GM23338 (cell line): Measurements from ENCODE around the gene OBSCN. TPM values are rescaled to one million over a fixed set of nuclear protein-coding genes. Genes with fewer than 3 reads are reported as not detected.

ENCODE experiments used
- ATAC-seq: fragments of 200-7000 bp; cut with Tn5 transposase; 3 replicates; pipeline ENCODE4 v1.9.1; 2020
- DNase-seq: peaks from one replicate; pipeline ENCODE4 v3.0.0-alpha.2; 2015; ENCODE audit warnings: low spot score
- H2AFZ ChIP-seq: fragments of 200-600 bp; sonication (generic); 2 replicates; pipeline ENCODE4 v1.8.0; 2016; ENCODE audit warnings: antibody characterized with exemption, mild to moderate bottlenecking, moderate library complexity
- H3F3A ChIP-seq: fragments of 200-600 bp; sonication (generic); replicated peaks from 2 replicates; pipeline ENCODE4 v1.8.0; 2017; ENCODE audit warnings: antibody characterized with exemption, mixed run types, low read depth
- H3K27ac ChIP-seq: fragments of 200-600 bp; sonication (generic); 2 replicates; pipeline ENCODE4 v1.6.1; 2016; ENCODE audit warnings: low read depth
- H3K27me3 ChIP-seq: fragments of 200-600 bp; sonication (generic); 2 replicates; pipeline ENCODE4 v1.8.0; 2016; ENCODE audit warnings: mild to moderate bottlenecking, mixed run types, moderate library complexity; ENCODE audit not compliant: insufficient read depth
- H3K36me3 ChIP-seq: fragments of 200-600 bp; sonication (generic); 2 replicates; pipeline ENCODE4 v1.8.0; 2016; ENCODE audit warnings: mild to moderate bottlenecking; ENCODE audit not compliant: insufficient read depth
- H3K4me1 ChIP-seq: fragments of 200-600 bp; sonication (generic); 2 replicates; pipeline ENCODE4 v1.8.0; 2016; ENCODE audit warnings: mild to moderate bottlenecking, moderate library complexity; ENCODE audit not compliant: insufficient read depth
- H3K4me2 ChIP-seq: fragments of 200-600 bp; sonication (generic); 2 replicates; pipeline ENCODE4 v1.7.1; 2017; ENCODE audit warnings: mixed run types
- H3K4me3 ChIP-seq: fragments of 200-600 bp; sonication (generic); 2 replicates; pipeline ENCODE4 v1.6.1; 2016; ENCODE audit warnings: mixed run types
- H3K79me2 ChIP-seq: fragments of 200-600 bp; sonication (generic); replicated peaks from 2 replicates; pipeline ENCODE4 v1.8.0; 2017; ENCODE audit warnings: mild to moderate bottlenecking; ENCODE audit not compliant: insufficient read depth
- H3K9me2 ChIP-seq: fragments of 200-600 bp; sonication (generic); 2 replicates; pipeline ENCODE4 v1.8.0; 2017; ENCODE audit not compliant: insufficient read depth
- H4K20me1 ChIP-seq: fragments of 200-600 bp; sonication (generic); replicated peaks from 2 replicates; pipeline ENCODE4 v1.8.0; 2017; ENCODE audit warnings: mild to moderate bottlenecking; ENCODE audit not compliant: insufficient read depth
- H3K27ac Mint-ChIP-seq: 2 replicates; pipeline ENCODE4 v1.8.0; 2020; ENCODE audit warnings: inconsistent platforms, mild to moderate bottlenecking, moderate library complexity, mixed read lengths
- H3K27me3 Mint-ChIP-seq: 3 replicates; pipeline ENCODE4 v1.8.0; 2022; ENCODE audit warnings: low read depth, mild to moderate bottlenecking, moderate library complexity, mixed read lengths, inconsistent platforms; ENCODE audit not compliant: insufficient read depth, poor library complexity
- H3K36me3 Mint-ChIP-seq: 3 replicates; pipeline ENCODE4 v1.8.0; 2021; ENCODE audit warnings: low read depth, mild to moderate bottlenecking, inconsistent platforms, moderate library complexity, mixed read lengths
- H3K4me1 Mint-ChIP-seq: 3 replicates; pipeline ENCODE4 v1.8.0; 2020; ENCODE audit warnings: mild to moderate bottlenecking, inconsistent platforms, mixed read lengths
- H3K4me3 Mint-ChIP-seq: 3 replicates; pipeline ENCODE4 v1.8.0; 2021; ENCODE audit warnings: moderate library complexity, mild to moderate bottlenecking, inconsistent platforms, mixed read lengths
- H3K9me3 Mint-ChIP-seq: 3 replicates; pipeline ENCODE4 v1.8.0; 2020; ENCODE audit warnings: moderate library complexity, mild to moderate bottlenecking, inconsistent platforms, mixed read lengths
- CREB1 ChIP-seq: fragments of 250-450 bp; sonication (Bioruptor Pico); IDR thresholded peaks from 2 replicates; pipeline ENCODE4 v1.5.0; 2020; ENCODE audit warnings: low read depth, mild to moderate bottlenecking, moderate library complexity
- EZH2 ChIP-seq: fragments of 200-600 bp; sonication (generic); IDR thresholded peaks from one replicate; pipeline ENCODE4 v1.8.0; 2017; ENCODE audit warnings: antibody characterized with exemption, mild to moderate bottlenecking, low read depth; ENCODE audit not compliant: unreplicated experiment
- EZH2phosphoT487 ChIP-seq: fragments of 200-600 bp; sonication (generic); IDR thresholded peaks from one replicate; pipeline ENCODE4 v1.8.1; 2018; ENCODE audit warnings: antibody characterized with exemption; ENCODE audit not compliant: unreplicated experiment
- JUNB ChIP-seq: IDR thresholded peaks from one replicate; pipeline ENCODE4 v1.6.1; 2016; ENCODE audit warnings: antibody characterized with exemption; ENCODE audit not compliant: unreplicated experiment
- NANOG ChIP-seq: IDR thresholded peaks from 2 replicates; pipeline ENCODE4 v1.6.1; 2016; ENCODE audit warnings: antibody characterized with exemption, borderline replicate concordance
- POLR2AphosphoS5 ChIP-seq: IDR thresholded peaks from 2 replicates; pipeline ENCODE4 v1.6.1; 2016; ENCODE audit warnings: antibody characterized with exemption, low read depth
- ZNF114 ChIP-seq: fragments of 250-450 bp; sonication (Bioruptor Pico); IDR thresholded peaks from 2 replicates; pipeline ENCODE4 v1.5.0; 2020; ENCODE audit warnings: mild to moderate bottlenecking, moderate library complexity
- ZNF331 ChIP-seq: fragments of 250-450 bp; sonication (Bioruptor Pico); IDR thresholded peaks from 2 replicates; pipeline ENCODE4 v1.5.0; 2020; ENCODE audit warnings: low read depth, mild to moderate bottlenecking, moderate library complexity
- polyA plus RNA-seq: library from polyadenylated mRNA; unstranded; fragments of >200 nt; fragmentation: Nextera tagmentation; extraction: Ambion mirVana; gene quantifications from 2 replicates; pipeline ENCODE4 v1.2.1, GENCODE V29; 2016
- total RNA-seq: library from RNA; depleted of rRNA; stranded (reverse); fragments of >200 nt; shearing (Covaris generic); gene quantifications from 2 replicates; pipeline ENCODE4 v1.2.3, GENCODE V29; 2014
- TF ChIP-seq, protein P1 (sequence below), 2 experiments: fragments of 200-600 bp in 1 of 2; sonication (generic) in 1 of 2; conservative IDR thresholded peaks; 2 replicates each; pipeline versions ENCODE4 v1.5.1 to v1.6.1; 2016 to 2017; ENCODE audit warnings: antibody characterized with exemption in 2 of 2, low read depth in 2 of 2, mild to moderate bottlenecking in 2 of 2, moderate library complexity in 1 of 2
- TF ChIP-seq, protein P2 (sequence below): IDR thresholded peaks from one replicate; pipeline ENCODE4 v1.6.1; 2018; ENCODE audit warnings: antibody characterized with exemption; ENCODE audit not compliant: unreplicated experiment

The OBSCN gene
- total and polyA plus RNA-seq, 2 experiments from 2014 or later = 8.4 to 38.5 TPM

DNA sequence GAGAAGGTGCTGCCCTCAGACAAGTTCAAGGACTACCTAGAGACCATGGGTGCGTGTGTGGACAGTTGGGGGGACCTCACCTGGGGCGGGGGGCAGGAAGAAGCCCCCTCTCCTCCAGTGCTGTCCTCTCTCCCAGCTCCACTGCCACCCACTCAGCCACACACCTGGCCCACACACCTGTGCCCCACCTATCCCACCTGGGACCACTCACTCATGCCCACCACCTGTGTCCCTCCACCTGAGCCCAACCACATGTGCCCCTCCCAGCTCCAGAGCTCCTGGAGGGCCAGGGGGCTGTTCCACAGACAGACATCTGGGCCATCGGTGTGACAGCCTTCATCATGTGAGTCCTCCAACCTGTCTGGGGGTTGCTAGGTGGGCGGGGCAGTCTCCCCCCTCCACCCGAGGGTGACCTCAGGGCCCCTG lies 169.8 kb downstream of the OBSCN start:
- Histone ChIP-seq H2AFZ (no peak overlapping the region), H3K4me1 (peaks cover 6% of the 10 kb centered on the region; the same call in 1 of the 2 replicates), H3K9me2 (no peaks in the 10 kb centered on the region), H3K79me2 (no peaks in the 10 kb centered on the region), H3K4me2 (peak overlapping the region; percentile 85), H3K27ac (no peak overlapping the region), H3K27me3 (peaks cover 39% of the 10 kb centered on the region), H3F3A (no peaks in the 10 kb centered on the region), H3K4me3 (peak overlapping the region; percentile 89), H3K36me3 (no peaks in the 10 kb centered on the region), H4K20me1 (no peaks in the 10 kb centered on the region)
- TF ChIP-seq CREB1 (CRISPR knock-in tag) (no peak), NANOG (no peak), ZNF114 (CRISPR knock-in tag) (no peak), EZH2phosphoT487 (no peak), EZH2 (no peak), ZNF331 (CRISPR knock-in tag) (no peak), POLR2AphosphoS5 (no peak), JUNB (no peak)
- no peaks in the 10 kb centered on the region for H3K9me3 Mint-ChIP-seq
- H3K4me3 Mint-ChIP-seq = peak overlapping the region; percentile 93
- ATAC-seq (no peak), DNase-seq (no peak)
- H3K27ac Mint-ChIP-seq = no peak overlapping the region
- peaks cover 3% of the 10 kb centered on the region; the same call in 1 of the 3 replicates for H3K36me3 Mint-ChIP-seq
- peaks cover 22% of the 10 kb centered on the region for H3K27me3 Mint-ChIP-seq
- H3K4me1 Mint-ChIP-seq = peaks cover 9% of the 10 kb centered on the region; the same call in 1 of the 3 replicates

GRCh38 chr1:228378090-228378872 lies 170.4 kb downstream of the OBSCN start:
- DNase-seq (peak; percentile 95), ATAC-seq (peak; percentile 85)
- Mint-ChIP-seq H3K4me1 (peaks cover 9% of the 10 kb centered on the region; the same call in 1 of the 3 replicates), H3K36me3 (peaks cover 3% of the 10 kb centered on the region; the same call in 1 of the 3 replicates), H3K4me3 (peak overlapping the region; percentile 93), H3K27ac (no peak overlapping the region), H3K27me3 (peaks cover 21% of the 10 kb centered on the region), H3K9me3 (no peaks in the 10 kb centered on the region)
- Histone ChIP-seq H3K36me3 (no peaks in the 10 kb centered on the region), H3K27ac (no peak overlapping the region), H2AFZ (peak overlapping the region; percentile 100), H3K9me2 (no peaks in the 10 kb centered on the region), H3K4me3 (peak overlapping the region; percentile 89), H3K79me2 (no peaks in the 10 kb centered on the region), H4K20me1 (no peaks in the 10 kb centered on the region), H3K4me1 (peaks cover 6% of the 10 kb centered on the region; the same call in 1 of the 2 replicates), H3K27me3 (peaks cover 44% of the 10 kb centered on the region), H3F3A (no peaks in the 10 kb centered on the region), H3K4me2 (peak overlapping the region; percentile 97)
- TF ChIP-seq, protein P1, sequence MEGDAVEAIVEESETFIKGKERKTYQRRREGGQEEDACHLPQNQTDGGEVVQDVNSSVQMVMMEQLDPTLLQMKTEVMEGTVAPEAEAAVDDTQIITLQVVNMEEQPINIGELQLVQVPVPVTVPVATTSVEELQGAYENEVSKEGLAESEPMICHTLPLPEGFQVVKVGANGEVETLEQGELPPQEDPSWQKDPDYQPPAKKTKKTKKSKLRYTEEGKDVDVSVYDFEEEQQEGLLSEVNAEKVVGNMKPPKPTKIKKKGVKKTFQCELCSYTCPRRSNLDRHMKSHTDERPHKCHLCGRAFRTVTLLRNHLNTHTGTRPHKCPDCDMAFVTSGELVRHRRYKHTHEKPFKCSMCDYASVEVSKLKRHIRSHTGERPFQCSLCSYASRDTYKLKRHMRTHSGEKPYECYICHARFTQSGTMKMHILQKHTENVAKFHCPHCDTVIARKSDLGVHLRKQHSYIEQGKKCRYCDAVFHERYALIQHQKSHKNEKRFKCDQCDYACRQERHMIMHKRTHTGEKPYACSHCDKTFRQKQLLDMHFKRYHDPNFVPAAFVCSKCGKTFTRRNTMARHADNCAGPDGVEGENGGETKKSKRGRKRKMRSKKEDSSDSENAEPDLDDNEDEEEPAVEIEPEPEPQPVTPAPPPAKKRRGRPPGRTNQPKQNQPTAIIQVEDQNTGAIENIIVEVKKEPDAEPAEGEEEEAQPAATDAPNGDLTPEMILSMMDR (conservative IDR thresholded peaks at IDR 0.05; ENCODE audit: low read depth in 2 of 2) = peak; percentile 78 to 89
- TF ChIP-seq POLR2AphosphoS5 = peak; percentile 54
- TF ChIP-seq EZH2phosphoT487 = no peak
- no peak for TF ChIP-seq JUNB
- TF ChIP-seq CREB1 (CRISPR knock-in tag) = 0 out of 2 replicates have a peak, but pooled peaks have one; percentile 15
- no peak for TF ChIP-seq ZNF114 (CRISPR knock-in tag)
- TF ChIP-seq, protein P2, sequence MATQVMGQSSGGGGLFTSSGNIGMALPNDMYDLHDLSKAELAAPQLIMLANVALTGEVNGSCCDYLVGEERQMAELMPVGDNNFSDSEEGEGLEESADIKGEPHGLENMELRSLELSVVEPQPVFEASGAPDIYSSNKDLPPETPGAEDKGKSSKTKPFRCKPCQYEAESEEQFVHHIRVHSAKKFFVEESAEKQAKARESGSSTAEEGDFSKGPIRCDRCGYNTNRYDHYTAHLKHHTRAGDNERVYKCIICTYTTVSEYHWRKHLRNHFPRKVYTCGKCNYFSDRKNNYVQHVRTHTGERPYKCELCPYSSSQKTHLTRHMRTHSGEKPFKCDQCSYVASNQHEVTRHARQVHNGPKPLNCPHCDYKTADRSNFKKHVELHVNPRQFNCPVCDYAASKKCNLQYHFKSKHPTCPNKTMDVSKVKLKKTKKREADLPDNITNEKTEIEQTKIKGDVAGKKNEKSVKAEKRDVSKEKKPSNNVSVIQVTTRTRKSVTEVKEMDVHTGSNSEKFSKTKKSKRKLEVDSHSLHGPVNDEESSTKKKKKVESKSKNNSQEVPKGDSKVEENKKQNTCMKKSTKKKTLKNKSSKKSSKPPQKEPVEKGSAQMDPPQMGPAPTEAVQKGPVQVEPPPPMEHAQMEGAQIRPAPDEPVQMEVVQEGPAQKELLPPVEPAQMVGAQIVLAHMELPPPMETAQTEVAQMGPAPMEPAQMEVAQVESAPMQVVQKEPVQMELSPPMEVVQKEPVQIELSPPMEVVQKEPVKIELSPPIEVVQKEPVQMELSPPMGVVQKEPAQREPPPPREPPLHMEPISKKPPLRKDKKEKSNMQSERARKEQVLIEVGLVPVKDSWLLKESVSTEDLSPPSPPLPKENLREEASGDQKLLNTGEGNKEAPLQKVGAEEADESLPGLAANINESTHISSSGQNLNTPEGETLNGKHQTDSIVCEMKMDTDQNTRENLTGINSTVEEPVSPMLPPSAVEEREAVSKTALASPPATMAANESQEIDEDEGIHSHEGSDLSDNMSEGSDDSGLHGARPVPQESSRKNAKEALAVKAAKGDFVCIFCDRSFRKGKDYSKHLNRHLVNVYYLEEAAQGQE = no peak
